HG03354 (cell line): ENCODE data around the gene C3orf20.
A peak's percentile ranks its signal among the peaks of the same experiment; 100 is the strongest.
"Not testable (repeated sequence)": the region's sequence is repeated elsewhere in the genome, so short reads cannot be mapped to it uniquely, and the experiment has no call there.

Source experiments
- ATAC-seq: cut with Tn5 transposase; IDR thresholded peaks from one replicate; pipeline ENCODE4 v1.9.1; 2021; ENCODE audit warnings: mild to moderate bottlenecking; ENCODE audit not compliant: unreplicated experiment, poor library complexity, severe bottlenecking

Gene C3orf20

DNA sequence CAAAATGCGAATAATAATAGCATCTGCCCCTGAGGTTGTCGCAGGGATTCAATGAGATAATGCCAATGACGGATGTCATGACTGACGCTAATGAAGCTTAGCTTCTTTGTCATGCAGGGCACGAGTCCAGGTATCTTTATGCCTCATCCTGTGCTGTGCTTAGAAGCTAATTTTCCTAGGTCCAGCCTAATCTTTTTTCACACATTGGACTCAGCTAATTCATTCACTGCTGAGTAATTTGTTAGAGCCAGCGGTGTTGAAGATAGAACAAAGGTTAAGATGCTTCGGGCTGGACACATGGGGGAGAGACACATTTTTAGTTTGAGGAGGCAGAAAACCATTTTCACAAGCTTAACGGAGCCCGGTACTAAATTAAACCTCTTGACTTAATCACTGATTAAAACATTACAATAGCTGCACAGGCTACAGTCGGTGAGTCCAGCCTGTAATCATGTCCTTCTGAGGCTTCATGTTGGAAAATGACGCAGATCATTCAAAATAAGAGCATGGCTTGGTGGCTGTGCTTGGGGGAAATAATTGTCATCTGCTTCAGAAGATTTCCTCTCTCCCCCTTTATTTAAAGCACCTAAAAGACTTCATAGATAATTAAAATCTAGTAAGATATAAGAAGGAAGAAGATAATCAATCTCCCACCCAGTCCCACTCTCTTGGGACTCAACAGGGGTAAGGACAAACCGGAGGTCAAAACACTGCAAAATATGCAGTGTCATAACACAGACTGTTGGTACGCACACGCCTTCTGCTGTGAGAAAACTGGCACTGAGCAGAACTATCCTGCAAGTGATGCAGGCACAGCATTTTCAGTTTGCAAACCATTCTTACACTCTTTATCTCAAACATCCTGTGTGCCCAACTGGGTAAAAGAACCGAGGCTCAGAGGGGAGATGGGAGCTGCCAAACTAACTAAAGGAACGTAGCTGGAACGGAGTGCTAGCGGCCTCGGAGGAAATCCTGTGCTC is 26.7 kb upstream of the C3orf20 start:
- ATAC-seq = no peak

DNA sequence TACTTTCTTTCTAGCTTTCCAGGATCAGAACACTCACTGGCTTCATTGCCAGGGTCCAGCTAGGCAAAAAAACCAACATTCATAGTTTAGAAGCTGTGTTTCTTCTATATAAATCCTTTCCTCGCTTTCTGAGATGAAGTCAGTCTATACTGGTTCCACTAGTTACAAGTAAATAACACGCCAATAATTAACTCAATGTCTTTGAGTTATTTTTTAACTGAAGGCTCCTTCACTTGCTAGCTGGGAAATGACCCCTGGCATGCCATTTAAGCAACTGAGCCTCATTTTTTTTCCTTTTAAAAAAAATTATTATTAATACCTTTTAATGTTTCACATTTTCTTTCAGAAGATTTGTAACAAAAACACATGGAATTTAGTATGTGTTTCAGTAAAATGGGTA is 25.5 kb upstream of the C3orf20 start:
- no peak for ATAC-seq

DNA sequence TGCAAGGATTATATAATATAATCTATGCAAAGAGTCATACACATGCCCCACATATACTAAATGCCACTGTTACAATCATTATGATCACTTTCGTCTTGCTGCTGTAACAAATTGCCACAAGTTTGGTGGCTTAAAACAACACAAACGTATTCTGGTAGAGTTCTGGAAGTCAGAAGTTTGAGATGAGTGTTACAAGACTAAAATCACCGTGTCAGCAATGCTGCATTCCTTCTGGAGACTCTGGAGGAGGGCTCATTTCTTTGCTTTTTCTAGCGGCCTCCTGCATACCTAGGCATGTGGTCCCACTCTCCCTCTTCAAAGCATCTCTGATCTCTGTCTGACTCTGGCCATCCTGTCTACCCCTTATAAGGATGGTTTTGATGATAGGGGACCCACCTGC is 24.7 kb upstream of the C3orf20 start:
- no peak for ATAC-seq

DNA sequence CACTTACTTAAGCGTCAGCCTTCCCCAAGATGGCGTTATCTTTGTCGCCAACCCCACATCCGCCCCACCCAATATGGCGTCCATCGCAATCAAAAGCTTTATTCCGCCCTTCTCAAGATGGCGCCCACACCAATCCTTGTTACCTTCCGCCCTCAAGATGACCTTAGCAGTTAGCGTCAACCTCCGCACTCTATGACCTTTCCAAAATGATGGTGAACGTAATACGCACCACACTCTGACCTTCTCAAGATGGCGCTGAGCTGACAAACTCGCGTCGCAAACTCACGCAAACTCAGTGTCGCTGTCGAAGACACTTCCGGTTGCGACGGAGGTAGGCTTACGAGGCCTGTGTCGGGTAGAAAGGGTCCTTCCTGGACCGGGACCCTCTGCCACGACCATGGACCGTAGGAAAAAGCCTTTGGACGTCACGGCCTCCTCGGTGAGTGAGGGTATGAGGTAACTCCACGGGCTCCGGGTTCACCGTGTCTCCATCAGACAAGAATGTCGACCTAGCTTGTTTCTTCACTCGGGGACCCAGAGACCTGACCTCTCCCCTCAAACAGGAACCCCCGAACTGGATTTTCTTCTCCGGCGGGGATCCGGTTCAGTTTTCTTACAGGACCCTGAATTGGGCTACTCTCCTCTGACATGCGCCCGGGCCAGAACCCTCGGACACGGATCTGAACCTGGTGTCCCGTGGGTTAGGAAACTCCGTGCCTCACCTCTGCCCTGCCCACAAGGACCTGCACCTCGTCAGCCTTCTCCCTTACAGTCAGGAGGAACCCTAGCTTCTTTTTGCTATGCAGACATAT is 23.3 kb upstream of the C3orf20 start, which contains the start of gene CCDC174:
CCDC174 (plus strand) TSS at position 323 of the 812 bp plus-strand sequence; CDS start at position 398, 75 bp downstream.
- peak; percentile 98 for ATAC-seq

DNA sequence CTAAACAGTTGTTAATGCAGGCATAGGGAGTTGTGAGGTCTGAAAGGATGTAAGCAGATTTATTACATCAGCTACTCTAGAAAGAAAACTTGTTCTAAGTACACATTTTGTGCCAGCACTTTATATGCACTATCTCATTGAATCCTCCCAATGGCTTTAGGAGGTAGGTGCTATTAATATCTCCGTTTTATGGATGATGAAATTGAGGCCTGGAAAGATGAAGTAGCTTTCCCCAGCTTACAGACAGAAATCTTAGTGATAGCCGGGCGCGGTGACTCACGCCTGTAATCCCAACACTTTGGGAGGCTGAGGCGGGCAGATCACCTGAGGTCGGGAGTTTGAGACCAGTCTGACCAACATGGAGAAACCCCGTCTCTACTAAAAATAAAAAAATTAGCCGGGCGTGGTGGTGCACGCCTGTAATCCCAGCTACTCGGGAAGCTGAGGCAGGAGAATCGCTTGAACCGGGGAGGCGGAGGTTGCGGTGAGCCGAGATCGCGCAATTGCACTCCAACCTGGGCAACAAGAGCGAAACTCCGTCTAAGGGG is 22.5 kb upstream of the C3orf20 start:
- ATAC-seq = not testable (repeated sequence)

DNA sequence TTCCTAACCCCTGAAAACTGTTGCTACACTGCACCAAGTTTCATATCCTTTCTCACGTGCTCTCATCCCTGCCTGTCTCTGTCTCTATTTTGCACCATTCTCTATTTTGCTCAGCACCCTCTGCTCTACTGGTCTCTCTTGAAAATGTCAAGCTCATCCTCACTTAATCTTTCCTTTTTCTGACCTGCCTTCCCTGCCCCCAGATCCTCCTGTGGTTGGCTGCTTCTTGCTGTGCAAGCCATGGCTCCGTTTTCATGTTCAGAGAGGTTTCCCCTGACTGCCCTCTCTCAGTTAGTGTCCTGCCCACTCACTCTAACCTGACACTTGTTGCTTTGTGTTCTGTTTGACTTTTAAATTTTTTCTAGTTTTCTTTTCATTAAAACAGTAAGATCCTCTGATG is 17.4 kb upstream of the C3orf20 start:
- no peak for ATAC-seq

DNA sequence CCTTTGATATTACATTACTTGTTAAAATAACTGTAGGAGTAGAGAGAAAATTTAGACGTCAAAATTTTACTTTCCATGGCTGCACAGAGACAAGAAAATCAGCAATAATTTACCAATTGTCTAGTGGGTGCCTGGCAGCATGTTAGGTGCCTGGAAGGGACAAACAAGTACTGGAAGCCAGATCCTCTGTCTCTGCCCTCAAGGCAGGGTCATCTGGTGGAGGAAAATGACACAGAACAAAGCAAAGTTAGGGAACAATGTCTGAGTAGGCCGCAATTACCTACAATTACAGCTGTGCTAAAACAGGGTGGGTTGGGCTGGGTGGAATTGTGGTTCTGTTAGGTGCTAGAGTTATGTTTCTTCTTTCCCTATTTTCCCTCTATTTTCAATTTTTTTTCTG is 16.0 kb upstream of the C3orf20 start:
- no peak for ATAC-seq

DNA sequence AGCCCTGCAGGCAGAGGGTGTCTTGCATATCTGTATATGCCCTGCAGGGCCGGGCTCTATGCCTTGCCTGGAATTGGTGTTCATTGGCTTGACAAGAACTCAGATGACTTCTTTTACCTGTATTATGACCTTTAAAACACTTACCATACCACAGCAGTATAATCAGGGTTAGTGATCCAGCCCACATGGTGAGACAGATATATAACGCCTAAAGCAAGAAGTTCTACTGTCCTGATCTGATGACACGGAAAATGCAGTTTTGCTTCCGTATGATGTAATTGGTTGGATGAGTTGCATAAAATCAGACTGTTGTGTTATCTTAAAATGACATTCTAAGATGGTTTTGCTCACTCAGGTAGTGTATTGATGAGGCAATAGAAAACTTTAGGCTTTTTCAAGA is 14.0 kb upstream of the C3orf20 start:
- no peak for ATAC-seq

DNA sequence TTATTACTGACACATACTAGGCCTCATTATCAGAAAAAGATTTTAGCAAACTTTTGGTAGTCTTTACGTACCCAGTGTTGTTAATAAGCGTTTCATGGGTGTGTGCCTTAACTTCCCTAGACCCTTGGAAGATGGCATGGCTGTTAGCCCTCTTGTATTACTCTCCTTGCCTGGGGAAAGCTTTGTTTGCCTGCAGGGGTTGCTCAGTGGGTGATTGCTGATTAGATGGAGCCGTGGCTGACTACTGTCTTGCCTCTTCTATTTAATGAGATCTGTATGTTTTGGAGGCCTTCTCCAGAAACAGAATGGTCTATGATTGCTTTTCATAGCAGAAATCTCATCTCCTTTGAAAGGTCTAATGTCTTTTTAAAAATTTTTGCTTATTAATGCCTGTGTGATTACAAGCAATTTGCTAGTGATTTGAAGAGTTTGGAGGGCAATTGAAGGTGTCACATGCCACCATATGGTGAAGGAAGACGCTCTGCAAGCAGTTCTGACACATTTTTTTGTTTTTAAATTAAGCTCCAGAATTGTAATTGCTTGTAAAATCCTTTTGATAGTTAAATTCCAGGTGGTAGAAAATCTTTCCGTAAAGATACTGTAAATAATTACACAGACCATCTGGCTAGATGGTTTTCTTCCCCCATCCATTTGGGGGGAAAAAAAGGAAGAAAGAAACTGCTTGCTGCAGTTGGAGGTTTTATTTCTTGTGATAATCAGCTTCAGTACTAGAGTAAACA is 11.4 kb upstream of the C3orf20 start:
- no peak for ATAC-seq

DNA sequence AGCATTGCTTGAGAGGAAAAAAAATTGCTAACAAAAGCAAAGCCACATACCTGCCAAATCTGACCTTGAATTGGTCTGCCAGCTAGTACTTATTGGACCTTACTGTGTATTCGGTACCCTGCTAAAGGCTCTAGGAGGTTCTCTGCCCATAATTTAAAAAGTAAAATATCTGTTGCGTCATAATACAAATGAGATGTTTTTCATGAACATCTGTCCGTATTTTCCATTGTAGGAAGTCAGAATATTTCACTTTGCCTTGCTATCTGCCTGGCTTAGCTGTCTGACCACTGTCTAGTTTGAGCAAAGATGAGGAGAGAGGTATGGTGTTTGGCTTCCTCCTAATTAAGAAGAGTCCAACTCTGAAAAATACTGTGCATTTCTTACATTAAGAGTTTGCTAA is 10.8 kb upstream of the C3orf20 start:
- no peak for ATAC-seq

DNA sequence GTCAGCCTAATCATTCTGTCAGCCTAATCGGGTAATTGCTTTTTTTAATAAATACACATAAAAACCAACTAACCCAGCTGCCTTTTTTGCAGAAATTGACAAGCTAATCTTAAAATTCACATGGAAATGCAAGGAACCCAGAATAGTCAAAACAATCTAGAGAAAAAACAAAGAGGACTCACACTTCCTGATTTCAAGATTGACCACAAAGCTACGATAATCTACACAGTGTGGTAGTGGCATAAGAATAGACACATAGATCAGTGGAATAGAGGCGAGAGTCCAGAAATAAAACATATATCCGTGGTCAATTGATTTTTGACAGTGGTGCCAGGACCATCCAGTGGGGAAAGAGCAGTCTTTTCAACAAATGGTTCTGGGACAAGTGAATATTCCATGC is 2.4 kb upstream of the C3orf20 start:
- ATAC-seq = no peak

DNA sequence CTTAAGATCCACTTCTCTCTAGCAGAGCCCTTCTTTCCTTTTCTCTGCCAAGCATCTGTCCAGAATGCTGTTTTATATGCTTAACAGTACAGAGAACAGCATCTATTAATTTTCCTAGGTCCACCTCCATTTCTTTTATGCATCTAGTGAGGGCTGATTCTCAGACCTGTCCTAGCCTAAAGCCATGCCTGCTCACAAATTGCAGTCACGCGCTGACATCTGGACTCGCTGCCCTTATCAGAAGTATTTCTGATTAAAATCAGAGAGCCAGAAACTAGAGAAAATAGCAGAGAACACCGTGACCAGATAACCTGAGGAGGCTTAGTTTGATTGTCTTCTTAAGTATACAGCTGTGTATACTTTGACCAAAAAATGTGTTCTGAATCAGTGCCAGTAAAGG is 1.9 kb downstream of the C3orf20 start:
- no peak for ATAC-seq

DNA sequence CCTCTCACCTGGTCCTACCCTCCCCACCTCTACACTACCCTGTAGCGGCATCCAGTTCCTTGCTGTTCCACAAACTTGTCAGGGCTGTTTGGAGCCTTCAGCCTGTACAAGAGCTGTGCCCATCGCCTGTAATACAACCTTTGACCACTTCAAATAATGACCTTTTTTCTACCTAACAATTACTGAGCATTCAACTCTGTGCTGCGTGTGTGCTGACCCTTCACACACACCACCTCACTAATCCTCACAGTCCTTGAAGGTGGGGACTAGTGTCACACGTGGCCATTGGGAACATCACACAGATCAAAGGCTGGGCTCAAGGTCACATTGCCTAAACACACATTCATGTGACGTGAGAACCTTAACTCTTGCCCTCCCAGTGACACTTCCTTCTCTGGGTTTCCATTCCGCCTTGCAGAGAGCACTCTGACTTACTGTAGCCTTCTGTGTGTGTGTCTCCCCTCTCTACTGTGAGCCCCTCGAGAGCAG is 3.1 kb downstream of the C3orf20 start:
- ATAC-seq = no peak

DNA sequence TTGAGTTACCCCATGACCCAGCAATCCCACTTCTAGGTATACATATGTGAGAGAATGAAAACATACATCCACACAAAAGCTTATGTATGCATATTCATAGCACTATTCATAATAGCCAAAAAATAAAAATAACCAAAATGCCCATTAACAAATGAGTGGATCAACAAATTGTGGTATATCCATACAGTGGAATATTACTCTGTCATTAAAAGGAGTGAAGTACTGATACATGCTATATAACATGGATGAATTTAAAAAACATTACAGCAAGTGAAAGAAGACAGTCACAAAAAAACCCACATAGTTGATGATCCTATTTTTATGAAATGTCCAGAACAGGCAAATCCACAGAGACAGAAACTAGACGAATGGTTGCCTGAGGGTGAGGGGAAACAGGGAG is 5.2 kb downstream of the C3orf20 start:
- no peak for ATAC-seq

DNA sequence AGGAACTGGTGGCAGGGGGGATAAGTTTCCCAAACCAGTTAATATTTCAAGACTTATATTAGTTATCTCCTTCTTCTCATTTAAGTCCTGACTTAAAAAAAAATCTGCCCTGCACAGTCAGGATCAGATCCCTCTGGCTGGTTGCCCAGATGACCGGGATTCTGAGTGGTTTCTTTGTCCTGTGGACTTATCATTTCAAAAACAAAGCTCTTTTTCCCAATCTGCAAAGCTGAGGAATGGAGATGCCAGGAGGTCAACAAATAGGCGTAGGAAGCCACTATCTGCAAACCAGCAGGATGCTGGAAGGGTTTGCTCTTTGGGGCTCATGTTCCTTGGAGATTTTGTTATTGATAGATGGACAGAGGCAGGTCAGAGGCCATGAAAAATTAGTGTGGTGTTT is 5.8 kb downstream of the C3orf20 start:
- ATAC-seq = no peak

DNA sequence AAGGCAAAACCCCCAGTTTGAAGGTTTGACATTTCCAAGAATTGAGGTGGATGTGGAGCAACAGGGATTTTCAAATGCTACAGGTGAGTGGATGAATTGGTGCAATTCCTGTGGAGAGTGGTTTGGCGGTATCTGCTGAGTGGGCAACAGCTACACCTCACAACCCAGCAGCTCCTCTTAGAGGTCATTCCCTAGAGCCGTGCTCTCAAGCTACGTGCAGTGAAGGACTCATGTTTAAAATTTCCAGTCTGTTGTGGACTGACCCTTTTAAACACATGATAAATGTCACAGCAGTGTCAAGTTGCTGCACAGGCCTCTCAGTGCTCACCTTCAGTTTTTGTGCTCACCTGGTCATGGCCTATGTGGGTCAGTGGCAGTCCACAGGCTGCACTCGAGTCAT is 9.5 kb downstream of the C3orf20 start:
- no peak for ATAC-seq

DNA sequence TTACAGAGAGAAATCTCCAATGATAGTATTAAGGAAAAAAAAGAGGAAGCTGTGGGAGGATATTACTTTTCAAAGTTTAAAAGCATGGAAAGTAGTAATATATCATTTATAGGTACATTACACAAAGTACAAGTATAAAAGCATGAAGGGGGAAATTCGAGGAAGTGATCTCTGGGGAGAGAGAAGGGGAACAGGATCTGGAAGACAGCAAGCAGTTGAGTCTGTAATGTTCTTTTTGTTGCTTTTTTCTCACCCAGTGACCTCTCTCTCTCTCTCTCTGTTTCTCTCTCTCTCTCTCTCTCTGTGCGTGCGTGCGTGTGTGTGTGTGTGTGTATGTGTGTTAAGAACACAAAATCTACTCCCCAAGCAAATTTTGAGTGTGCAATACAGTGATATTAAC is 10.2 kb downstream of the C3orf20 start:
- no peak for ATAC-seq

DNA sequence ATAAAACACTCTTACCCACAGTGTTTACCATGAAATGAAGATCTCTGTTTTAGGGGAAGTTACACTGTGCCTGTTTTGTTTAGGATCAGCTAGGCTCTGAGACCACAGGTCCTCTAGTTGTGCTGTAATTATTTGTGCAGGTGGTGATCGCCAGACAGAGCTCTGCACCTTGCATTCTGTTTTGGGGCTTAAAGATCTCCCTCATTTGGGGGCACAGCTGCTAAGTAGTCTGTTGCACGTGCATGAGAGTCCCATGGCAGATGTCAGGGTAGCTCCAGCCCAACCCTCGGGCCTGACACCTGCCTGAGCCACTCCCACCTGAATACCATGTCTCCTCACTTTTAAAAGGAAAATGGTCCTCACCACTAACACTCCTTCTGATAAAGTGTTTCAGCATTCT is 12.4 kb downstream of the C3orf20 start:
- peak; percentile 44 for ATAC-seq

DNA sequence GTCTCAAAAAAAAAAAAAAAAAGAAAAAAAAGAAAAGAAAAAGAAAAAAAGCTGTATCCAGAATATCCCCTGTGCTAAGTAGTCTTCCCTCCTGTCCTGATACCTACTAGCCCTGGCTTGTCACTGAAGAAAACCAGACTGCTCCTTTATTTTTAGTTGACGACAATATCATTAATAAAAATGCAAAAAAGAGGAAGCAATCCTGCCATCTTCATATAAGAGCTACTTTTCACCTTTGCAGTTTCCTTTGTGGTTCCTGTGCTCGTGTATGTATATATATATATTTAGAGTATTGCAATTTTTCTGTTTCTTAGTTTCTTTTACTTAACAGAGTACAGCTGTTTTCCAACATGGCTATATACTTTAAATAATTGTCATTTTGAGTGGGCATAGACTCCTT is 13.6 kb downstream of the C3orf20 start:
- no peak for ATAC-seq
